Effector CD8-positive, alpha-beta T cell (primary cell): ENCODE data around the gene CCL26.
"Not testable (repeated sequence)": the region's sequence is repeated elsewhere in the genome, so short reads cannot be mapped to it uniquely, and the experiment has no call there.

Experiments used
- DNase-seq: peaks from one replicate; lab custom pipeline; 2025; lab: John Stamatoyannopoulos, UW

The CCL26 gene

DNA sequence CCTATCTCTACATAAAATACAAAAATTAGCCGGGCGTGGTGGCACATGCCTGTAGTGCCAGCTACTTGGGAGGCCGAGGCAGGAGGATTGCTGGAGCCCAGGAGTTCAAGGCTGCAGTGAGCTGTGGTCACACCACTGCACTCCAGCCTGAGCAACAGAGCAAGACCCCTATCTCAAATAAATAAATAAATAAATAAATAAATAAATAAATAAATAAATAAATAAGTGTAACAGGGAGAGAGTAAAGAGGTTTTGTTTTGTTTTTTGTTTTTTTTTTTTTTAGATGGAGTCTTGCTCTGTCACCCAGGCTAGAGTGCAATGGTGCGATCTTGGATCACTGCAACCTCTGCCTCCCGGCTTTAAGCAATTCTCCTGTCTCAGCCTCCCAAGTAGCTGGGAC lies 20.6 kb upstream of the CCL26 start:
- DNase-seq = not testable (repeated sequence)

DNA sequence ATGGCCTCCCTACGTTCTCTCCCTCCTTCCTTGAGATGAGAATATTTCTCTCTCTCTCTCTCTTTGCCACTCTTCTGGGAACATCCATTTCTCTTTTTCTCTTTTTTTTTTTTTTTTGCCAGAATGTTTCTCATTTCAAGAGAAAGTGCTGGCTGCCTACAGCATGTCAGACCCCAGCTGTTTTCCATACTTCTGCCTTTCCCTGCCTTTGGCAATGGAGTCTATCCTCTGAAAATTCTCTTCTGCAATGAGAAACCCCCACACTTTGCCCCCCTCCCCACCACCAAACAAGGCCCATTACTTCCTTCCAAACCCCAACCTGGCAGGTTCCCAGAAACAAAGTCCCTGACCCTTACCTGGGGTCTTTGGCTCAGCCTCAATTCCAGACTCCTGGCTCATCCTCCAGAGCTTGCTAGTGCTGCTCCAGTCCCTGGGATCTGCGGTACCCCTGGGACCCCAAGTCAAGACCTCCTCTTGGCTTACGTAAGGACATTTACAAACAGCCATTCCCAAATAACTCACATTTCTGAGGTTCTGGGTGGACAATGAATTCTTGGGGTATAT lies 17.4 kb upstream of the CCL26 start:
- no peak for DNase-seq

DNA sequence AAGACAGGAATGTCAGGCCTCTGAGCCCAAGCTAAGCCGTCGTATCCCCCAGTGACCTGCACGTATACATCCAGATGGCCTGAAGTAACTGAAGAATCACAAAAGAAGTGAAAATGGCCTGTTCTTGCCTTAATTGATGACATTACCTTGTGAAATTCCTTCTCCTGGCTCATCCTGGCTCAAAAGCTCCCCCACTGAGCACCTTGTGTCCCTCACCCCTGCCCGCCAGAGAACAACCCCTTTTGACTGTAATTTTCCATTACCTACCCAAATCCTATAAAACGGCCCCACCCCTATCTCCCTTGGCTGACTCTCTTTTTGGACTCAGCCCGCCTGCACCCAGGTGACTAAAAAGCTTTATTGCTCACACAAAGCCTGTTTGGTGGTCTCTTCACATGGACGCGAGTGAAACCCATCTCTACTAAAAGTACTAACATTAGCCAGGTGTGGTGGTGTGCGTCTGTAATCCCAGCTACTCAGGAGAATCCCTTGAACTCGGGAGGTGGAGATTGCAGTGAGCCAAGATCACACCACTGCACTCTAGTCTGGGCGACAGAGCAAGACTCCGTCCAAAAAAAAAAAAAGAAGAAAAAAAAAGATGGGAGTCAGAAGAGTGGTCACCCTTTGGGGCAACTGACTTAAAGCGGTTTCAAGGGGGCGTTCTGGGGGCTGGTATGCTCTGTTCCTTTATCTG lies 16.3 kb upstream of the CCL26 start:
- DNase-seq = not testable (repeated sequence)

- DNase-seq = not testable (repeated sequence)
These were observed 11.0 kb upstream of the CCL26 start for GRCh38 chr7:75783058-75783457.

DNA sequence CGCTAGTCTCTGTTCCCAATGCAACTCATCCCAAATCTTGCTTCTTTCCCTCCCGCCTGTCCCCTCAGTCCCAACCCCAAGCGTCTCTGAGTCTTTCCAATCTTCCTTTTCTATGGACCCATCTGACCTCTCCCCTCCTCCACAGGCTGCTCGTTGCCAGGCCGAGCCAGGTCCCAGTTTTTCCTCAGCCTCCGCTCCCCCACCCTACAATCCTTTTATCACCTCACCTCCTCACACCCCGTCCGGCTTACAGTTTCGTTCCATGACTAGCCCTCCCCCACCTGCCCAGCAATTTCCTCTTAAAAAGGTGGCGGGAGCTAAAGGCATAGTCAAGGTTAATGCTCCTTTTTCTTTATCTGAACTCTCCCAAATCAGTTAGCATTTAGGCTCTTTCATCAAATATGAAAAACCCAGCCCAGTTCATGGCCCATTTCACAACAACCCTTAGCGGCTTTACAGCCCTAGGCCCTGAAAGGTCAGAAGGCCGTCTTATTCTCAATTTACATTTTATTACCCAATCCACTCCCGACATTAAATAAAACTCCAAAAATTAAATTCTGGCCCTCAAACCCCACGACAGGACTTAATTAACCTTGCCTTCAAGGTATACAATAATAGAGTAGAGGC lies 8.7 kb upstream of the CCL26 start:
- DNase-seq = not testable (repeated sequence)

- not testable (repeated sequence) for DNase-seq
These were observed 7.5 kb upstream of the CCL26 start for GRCh38 chr7:75779516-75779915.

- DNase-seq = not testable (repeated sequence)
These were observed 7.0 kb upstream of the CCL26 start for GRCh38 chr7:75779035-75779434.

DNA sequence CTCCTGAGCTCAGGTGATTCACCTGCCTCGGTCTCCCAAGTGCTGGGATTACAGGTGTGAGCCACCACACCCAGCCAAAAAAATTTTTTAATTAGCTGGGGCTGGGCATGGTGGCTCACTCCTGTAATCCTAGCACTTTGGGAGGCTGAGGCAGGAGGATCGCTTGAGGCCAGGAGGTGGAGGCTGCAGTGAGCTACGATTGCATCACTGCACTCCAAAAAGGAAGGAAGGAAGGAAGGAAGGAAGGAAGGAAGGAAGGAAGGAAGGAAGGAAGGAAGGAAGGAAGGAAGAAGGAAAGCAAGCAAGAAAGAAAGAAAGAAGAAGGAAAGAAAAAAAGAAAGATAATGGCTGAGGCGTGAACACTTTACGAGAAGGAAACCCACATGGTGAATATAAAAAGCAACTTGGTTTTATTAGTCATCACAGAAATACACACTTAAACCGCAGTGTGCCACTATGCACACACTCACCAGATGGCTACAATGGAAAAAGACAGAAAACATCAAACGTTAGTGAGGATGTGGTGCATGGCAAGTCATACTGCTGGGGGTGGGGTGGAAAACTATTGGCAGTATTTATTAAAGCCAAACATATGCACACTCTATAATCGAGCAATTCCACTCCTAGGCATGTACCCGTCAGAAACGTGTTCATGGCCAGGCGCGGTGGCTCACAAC lies 4.4 kb upstream of the CCL26 start:
- no peak for DNase-seq

- DNase-seq = not testable (repeated sequence)
These were observed 1.9 kb upstream of the CCL26 start for GRCh38 chr7:75773958-75774357.

GRCh38 chr7:75771224-75771623 lies 787 bp downstream of the CCL26 start:
- no peak for DNase-seq

DNA sequence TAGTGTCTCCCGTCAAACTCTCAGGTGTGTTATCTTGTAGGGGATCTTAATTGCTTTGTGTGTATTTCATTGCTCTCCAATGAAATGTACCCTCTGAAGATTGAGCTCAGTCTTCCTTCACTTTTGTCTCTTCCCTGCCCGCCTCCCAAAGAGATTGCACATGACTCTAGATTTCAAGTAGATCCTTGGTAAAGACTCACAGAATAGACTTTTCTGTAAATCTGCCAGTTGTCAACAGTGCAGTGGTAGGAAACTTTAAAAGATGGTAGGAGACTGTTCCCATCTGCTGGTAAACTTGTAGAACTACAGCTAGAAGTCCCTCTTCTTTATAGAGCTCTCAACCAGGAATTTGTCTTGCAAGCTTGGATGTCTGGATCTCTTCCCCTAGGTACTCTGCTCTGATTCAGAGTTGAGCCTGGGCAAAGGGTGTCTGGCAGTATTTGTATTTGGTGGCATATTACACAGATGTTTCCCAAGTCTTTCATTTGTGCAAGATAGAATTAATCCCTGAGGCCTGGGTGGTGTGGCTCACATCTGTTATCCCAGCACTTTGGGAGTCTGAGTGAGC lies 9.6 kb downstream of the CCL26 start:
- no peak for DNase-seq

- DNase-seq = not testable (repeated sequence)
These were observed 10.2 kb downstream of the CCL26 start for GRCh38 chr7:75761801-75762200.

GRCh38 chr7:75758491-75758890 lies 13.5 kb downstream of the CCL26 start:
- DNase-seq = no peak

DNA sequence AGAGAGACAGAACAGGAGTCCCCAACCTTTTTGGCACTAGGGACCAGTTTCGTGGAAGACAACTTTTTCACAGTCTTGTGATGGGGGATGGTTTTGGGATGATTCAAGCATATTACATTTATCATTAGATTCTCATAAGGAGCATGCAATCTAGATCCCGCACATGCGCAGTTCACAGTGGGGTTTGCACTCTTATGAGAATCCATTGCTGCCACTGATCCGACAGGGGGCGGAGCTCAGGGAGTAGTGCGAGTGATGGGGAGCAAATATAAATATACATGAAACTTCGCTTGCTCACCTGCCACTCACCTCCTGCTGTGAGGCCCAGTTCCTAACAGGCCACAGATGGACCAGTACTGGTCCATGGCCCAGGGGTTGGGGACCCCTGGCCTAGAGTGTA lies 14.2 kb downstream of the CCL26 start:
- DNase-seq = no peak

DNA sequence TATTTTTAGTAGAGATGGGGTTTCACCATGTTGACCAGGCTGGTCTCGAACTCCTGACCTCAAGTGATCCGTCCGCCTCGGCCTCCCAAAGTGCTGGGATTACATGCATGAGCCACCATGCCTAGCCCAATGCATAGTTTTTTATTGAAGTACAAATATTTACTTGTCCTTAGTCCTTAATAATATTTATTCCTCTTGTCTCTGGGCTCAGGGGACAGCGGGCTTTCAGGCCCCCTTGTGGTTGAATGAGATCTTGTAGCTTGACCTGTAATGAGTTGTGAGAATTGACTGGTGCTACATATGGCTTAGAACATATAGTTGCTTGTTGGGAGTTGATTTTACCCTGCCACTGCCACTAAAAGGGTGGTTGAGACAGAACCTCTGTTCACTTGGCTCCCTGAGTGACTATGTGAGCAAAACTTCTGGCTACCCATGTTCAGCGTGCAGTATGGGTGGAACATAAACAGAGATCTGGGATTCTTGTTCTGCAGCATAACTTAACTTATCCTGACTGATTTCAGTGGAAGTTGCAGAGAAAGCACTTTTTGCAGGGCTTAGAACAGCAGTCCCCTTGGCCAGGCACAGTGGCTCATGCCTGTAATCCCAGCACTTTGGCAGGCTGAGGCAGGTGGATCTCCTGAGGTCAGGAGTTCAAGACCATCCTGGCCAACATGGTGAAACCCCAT lies 14.9 kb downstream of the CCL26 start:
- DNase-seq = no peak

GRCh38 chr7:75756206-75756990 lies 15.6 kb downstream of the CCL26 start:
- DNase-seq = no peak

DNA sequence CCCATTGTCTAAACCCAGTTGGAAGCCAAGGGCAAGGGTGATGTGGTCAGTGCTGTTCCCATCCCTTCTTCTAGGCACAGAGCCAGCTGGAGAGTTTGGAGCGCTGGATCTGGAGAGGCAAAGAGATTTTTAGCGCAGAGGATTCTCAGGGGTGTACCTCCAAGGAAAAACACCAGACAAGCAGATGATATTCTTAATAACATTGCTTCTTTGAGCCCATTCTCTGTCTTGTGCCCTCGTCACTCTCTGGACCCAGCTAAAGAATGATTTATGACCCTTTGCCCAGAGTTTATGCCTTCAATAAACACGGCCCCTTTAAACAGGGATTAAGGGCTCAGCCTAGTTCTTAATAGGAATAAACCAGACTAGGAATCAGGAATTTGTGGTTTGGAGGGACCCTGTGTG lies 28.6 kb downstream of the CCL26 start:
- no peak for DNase-seq

GRCh38 chr7:75740846-75741497 lies 31.0 kb downstream of the CCL26 start:
- DNase-seq = no peak

- DNase-seq = no peak
These were observed 32.0 kb downstream of the CCL26 start for GRCh38 chr7:75739796-75740672.
